Pancreas (tissue), 10 donors: Measurements from ENCODE around the gene RAB6A. TPM values are rescaled to one million over a fixed set of nuclear protein-coding genes. Genes with fewer than 3 reads are reported as not detected.

Experiments used
- ATAC-seq, 4 donors: fragments of 200-7000 bp; cut with Tn5 transposase; one replicate each; pipeline versions ENCODE4 v1.8.0 to v1.9.1; 2020; ENCODE audit warnings: mild to moderate bottlenecking in 4 of 4, moderate library complexity in 4 of 4
- DNase-seq, 6 donors: peaks; one replicate each; pipeline ENCODE4 v3.0.0-alpha.2; 2020
- FAIRE-seq: peaks from 2 replicates; lab custom pipeline; 2012; peaks lifted over from hg19 to GRCh38; lab: Jason Lieb, UNC
- H3K27ac ChIP-seq, 4 donors: fragments of 200-600 bp; sonication (generic); 1 replicate in 3 of 4; 2 replicates in 1 of 4; pipeline versions ENCODE4 v1.5.0 to v1.8.0; 2020
- H3K27me3 ChIP-seq, 4 donors: fragments of 200-600 bp; one replicate each; pipeline ENCODE4 v1.8.0; 2021
- H3K36me3 ChIP-seq, 3 donors: fragments of 200-600 bp; sonication (generic) in 1 of 3; one replicate each; pipeline versions ENCODE4 v1.5.0 to v1.8.0; 2020 to 2021
- H3K4me1 ChIP-seq, 3 donors: fragments of 200-600 bp; one replicate each; pipeline ENCODE4 v1.8.0; 2021
- H3K4me3 ChIP-seq, 4 donors: fragments of 200-600 bp; sonication (generic) in 2 of 4; one replicate each; pipeline versions ENCODE4 v1.5.0 to v1.8.0; 2020 to 2021
- H3K9me3 ChIP-seq, 4 donors: fragments of 200-600 bp; one replicate each; pipeline ENCODE4 v1.8.0; 2021
- WGBS, 2 donors: extraction: QIAGEN DNeasy Blood & Tissue Kit; methylation state at CpG; one replicate each; pipeline ENCODE4 v1.1.7; 2013; 5-methylcytosine and 5-hydroxymethylcytosine counted together
- intact Hi-C, 3 donors: fragments of 100-400 bp; cut with DNase I; formaldehyde crosslinking; loops; one replicate each; pipeline versions ENCODE4 v1.11.1 to v1.14.2; 2022
- polyA plus RNA-seq, 2 donors: library from polyadenylated mRNA; stranded (reverse); fragments of 200-250 nt; gene quantifications; one replicate each; pipeline ENCODE4 v1.2.3, GENCODE V29; 2013
- total RNA-seq, 6 donors: library from RNA; stranded (reverse); fragmentation: NEBNext Ultra II Directional in 4 of 6; extraction: Animal tissue kit (Norgen Biotek cat#: 25700) in 4 of 6; gene quantifications; one replicate each; pipeline versions ENCODE4 v1.2.1 to v1.2.4, GENCODE V29; 2021 to 2023
- TF ChIP-seq, protein P1 (sequence below), 4 donors: fragments of 200-600 bp; sonication (generic) in 3 of 4; IDR thresholded peaks; one replicate each; pipeline versions ENCODE4 v1.5.0 to v1.8.0; 2021; ENCODE audit warnings: antibody characterized with exemption in 4 of 4
- donor health status: healthy with polysubstance abuse.
- donor health status: DM: no; HTN: no; CAD: no; lungs with moderate emphysema.
- donor health status: DM: no; HTN: no; CAD: no.
- donor health status: control.
- donor health status: control.
- donor health status: Bipolar disorder and iron deficiency.
- donor health status: DM: yes; HTN: yes; CAD: no.
- donor health status: DM: no; HTN: no; CAD: no.
- donor health status: DM: no; HTN: no; CAD: no.
- donor health status: DM: yes; HTN: yes; CAD: no.

RAB6A gene
- total RNA-seq (10 to 100 TPM; 44.4 to 80.5 (median 57.9) TPM), polyA plus RNA-seq (10 to 100 TPM; 19.2 to 29.7 TPM)

- ATAC-seq (peak; percentile 89 to 95 (median 92)), FAIRE-seq (peak; percentile 61), DNase-seq (peak; percentile 98 to 100 (median 100))
- peaks cover 11 to 19% (median 14%) of the 10 kb centered on the region in 3 donors for H3K4me1 ChIP-seq
- WGBS, 2 donors: 0 to 1% methylated on average over 52 to 74 of the region's 74 CpGs
- H3K27ac ChIP-seq: peak within 1 kb of the TSS; percentile 96 to 98 (median 96)
- no peaks in the 10 kb centered on the region for H3K9me3 ChIP-seq
- intact Hi-C loops: no loop called here
- TF ChIP-seq, protein P1, sequence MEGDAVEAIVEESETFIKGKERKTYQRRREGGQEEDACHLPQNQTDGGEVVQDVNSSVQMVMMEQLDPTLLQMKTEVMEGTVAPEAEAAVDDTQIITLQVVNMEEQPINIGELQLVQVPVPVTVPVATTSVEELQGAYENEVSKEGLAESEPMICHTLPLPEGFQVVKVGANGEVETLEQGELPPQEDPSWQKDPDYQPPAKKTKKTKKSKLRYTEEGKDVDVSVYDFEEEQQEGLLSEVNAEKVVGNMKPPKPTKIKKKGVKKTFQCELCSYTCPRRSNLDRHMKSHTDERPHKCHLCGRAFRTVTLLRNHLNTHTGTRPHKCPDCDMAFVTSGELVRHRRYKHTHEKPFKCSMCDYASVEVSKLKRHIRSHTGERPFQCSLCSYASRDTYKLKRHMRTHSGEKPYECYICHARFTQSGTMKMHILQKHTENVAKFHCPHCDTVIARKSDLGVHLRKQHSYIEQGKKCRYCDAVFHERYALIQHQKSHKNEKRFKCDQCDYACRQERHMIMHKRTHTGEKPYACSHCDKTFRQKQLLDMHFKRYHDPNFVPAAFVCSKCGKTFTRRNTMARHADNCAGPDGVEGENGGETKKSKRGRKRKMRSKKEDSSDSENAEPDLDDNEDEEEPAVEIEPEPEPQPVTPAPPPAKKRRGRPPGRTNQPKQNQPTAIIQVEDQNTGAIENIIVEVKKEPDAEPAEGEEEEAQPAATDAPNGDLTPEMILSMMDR (IDR thresholded peaks at IDR 0.05): peak in 2 of 4 donors; percentile 17 to 27
- no peaks in the 10 kb centered on the region for H3K36me3 ChIP-seq
- H3K4me3 ChIP-seq: peak within 1 kb of the TSS; percentile 72 to 100 (median 82)
- no peaks in the 10 kb centered on the region for H3K27me3 ChIP-seq
Observed at GRCh38 chr11:73760679-73761402, at the start of gene RAB6A. TSS of gene RAB6A (minus strand) at chr11:73761074. CDS start at chr11:73760635, 439 bp downstream.

- ATAC-seq (no peak), DNase-seq (no peak), FAIRE-seq (no peak)
- 89 to 92% methylated on average over 1 of the region's 1 CpG for WGBS, 2 donors
- Histone ChIP-seq H3K27me3 (no peaks in the 10 kb centered on the region), H3K36me3 (peaks cover 0 to 4% (median 0%) of the 10 kb centered on the region in 3 donors), H3K4me3 (no peak overlapping the region), H3K4me1 (no peaks in the 10 kb centered on the region), H3K9me3 (no peaks in the 10 kb centered on the region), H3K27ac (no peak overlapping the region)
- TF ChIP-seq, protein P1 (IDR thresholded peaks at IDR 0.05): no peak
- intact Hi-C loops: no loop called here
Observed at GRCh38 chr11:73810637-73811036, 49.8 kb upstream of the RAB6A start.

DNA sequence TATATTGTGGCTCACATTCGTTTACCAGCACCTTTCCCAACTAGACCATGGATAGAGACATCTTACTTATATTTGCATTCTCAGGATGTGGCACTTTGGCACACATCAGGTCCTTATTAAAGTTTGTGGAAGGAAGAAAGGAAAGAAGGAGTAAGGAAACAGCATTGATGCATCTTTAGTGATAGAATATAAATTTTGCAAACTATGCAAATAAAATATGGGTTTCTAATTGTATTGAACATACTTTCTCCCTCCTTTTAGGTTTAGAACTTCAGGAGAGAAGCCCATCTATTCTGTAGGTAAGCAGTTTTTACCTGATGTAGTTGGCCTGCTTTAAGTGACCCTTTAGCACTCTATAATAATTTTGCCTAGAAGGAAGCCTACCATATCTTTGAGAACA lies 47.2 kb upstream of the RAB6A start:
- FAIRE-seq (no peak), ATAC-seq (no peak)

GRCh38 chr11:73804712-73805111 lies 43.8 kb upstream of the RAB6A start:
- intact Hi-C loops: no loop called here
- ATAC-seq (no peak), FAIRE-seq (no peak), DNase-seq (no peak)
- H3K27ac ChIP-seq: no peak overlapping the region
- no peak overlapping the region for H3K4me3 ChIP-seq
- H3K27me3 ChIP-seq: no peaks in the 10 kb centered on the region
- TF ChIP-seq, protein P1 (IDR thresholded peaks at IDR 0.05): no peak
- H3K9me3 ChIP-seq: no peaks in the 10 kb centered on the region
- peaks cover 0 to 4% (median 0%) of the 10 kb centered on the region in 3 donors for H3K36me3 ChIP-seq
- H3K4me1 ChIP-seq: no peaks in the 10 kb centered on the region

More for the DNA sequence above, 47.2 kb upstream of the RAB6A start:
- TF ChIP-seq, protein P1 (IDR thresholded peaks at IDR 0.05): no peak
- no peak for DNase-seq
- Histone ChIP-seq H3K27me3 (no peaks in the 10 kb centered on the region), H3K27ac (no peak overlapping the region), H3K4me1 (no peaks in the 10 kb centered on the region), H3K9me3 (no peaks in the 10 kb centered on the region), H3K36me3 (peaks cover 0 to 4% (median 0%) of the 10 kb centered on the region in 3 donors), H3K4me3 (no peak overlapping the region)
- 76 to 79% methylated on average over 1 of the region's 1 CpG for WGBS, 2 donors
- intact Hi-C loops: no loop called here

DNA sequence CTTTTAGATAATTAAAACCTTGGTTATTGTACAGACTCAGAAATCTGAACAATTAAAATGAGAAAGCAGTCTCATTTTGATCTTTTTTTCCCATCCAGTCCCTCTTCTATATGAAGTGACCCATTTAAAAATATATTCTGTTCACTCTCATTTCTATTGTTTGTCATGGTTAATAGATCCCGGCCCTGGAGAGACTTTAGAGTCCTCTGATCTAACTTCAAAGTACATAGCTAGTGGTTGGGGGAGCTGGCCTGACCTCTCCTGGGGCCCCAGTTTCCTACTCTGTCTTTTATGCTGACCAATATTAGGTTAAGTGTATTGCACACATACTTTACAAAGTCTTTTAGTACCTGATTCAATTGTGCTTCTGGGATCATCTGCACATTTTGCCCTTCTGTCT lies 40.3 kb upstream of the RAB6A start:
- TF ChIP-seq, protein P1 (IDR thresholded peaks at IDR 0.05): no peak
- WGBS, 2 donors: 57 to 76% methylated on average over 1 of the region's 1 CpG
- FAIRE-seq: no peak

More for the DNA sequence above, 40.3 kb upstream of the RAB6A start:
- Histone ChIP-seq H3K9me3 (no peaks in the 10 kb centered on the region), H3K36me3 (no peaks in the 10 kb centered on the region), H3K4me3 (no peak overlapping the region), H3K4me1 (no peaks in the 10 kb centered on the region), H3K27ac (no peak overlapping the region), H3K27me3 (no peaks in the 10 kb centered on the region)
- intact Hi-C loops: no loop called here
- DNase-seq (no peak), ATAC-seq (no peak)
